ENCODE data around the gene TGM3. TPM values are rescaled to one million over a fixed set of nuclear protein-coding genes. Genes with fewer than 3 reads are reported as not detected.

Gene TGM3
- total RNA-seq, 1 experiment from 2014 or later, result not detected

DNA sequence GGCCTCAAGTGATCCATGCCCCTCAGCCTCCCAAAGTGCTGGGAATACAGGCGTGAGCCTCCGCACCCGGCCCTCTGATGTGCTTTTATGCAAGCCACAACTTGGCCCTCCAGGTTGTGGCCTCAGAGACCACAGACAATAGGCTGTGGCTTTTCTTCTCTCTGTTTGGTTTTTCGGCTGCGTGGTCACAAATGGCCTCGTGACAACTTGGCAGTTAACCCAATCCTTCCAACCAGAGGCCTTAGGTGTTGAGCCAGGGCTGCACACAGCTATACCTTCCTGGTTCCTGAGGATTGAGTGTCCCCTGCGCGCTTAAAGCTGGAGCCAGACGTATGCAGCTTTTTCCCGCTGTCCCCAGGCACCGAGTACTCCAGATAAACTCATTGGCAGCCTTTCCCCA, 6.3 kb upstream of the TGM3 start:
- DNase-seq, result no peak
- H3K79me2 ChIP-seq (ENCODE audit: low read length), result no peaks in the 10 kb centered on the region
- no peak overlapping the region for H3K4me2 ChIP-seq (ENCODE audit: low read depth, low read length, poor library complexity, severe bottlenecking)
- no peak overlapping the region for H3K9ac ChIP-seq (ENCODE audit: low read length)
- H3K4me1 ChIP-seq (ENCODE audit: low read length), result peaks cover 9% of the 10 kb centered on the region
- no peak overlapping the region for H3K27ac ChIP-seq (ENCODE audit: low read length)
- H3K9me2 ChIP-seq (replicated peaks; ENCODE audit: insufficient read depth, low read length), result no peaks in the 10 kb centered on the region
- no peaks in the 10 kb centered on the region for H3K27me3 ChIP-seq (ENCODE audit: low read length)
- no peaks in the 10 kb centered on the region for H4K20me1 ChIP-seq (ENCODE audit: insufficient read depth, low read depth, low read length)
- no peak overlapping the region for H3K4me3 ChIP-seq (ENCODE audit: low read length)
- no peak overlapping the region for H2AFZ ChIP-seq (ENCODE audit: low read length)
- no peaks in the 10 kb centered on the region for H3K36me3 ChIP-seq (ENCODE audit: insufficient read depth, low read length)
- H3K9me3 ChIP-seq (ENCODE audit: low read length), result no peaks in the 10 kb centered on the region

DNA sequence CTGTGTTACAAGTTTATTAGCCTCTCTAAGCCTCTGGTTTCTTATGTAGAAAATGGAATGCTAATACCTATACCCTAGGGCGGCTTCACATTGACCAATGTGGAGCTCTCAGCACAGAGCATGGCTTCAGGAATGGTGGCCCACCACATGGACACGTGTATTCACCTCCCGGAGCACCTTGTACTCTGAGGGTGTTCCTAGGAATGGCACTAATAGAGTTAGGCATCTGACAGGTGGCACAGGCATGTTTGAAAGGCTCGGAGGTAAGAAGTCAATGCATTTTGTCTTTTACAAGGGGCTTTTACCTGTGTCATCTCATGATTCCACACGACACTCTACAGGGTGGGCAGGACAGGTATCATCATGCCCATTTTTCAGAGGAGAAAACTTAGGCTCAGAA, 5.3 kb upstream of the TGM3 start:
- Histone ChIP-seq H2AFZ (ENCODE audit: low read length) (no peak overlapping the region), H3K4me3 (ENCODE audit: low read length) (no peak overlapping the region), H4K20me1 (ENCODE audit: insufficient read depth, low read depth, low read length) (no peaks in the 10 kb centered on the region), H3K36me3 (ENCODE audit: insufficient read depth, low read length) (no peaks in the 10 kb centered on the region), H3K9me2 (replicated peaks; ENCODE audit: insufficient read depth, low read length) (no peaks in the 10 kb centered on the region), H3K27ac (ENCODE audit: low read length) (no peak overlapping the region), H3K9me3 (ENCODE audit: low read length) (no peaks in the 10 kb centered on the region), H3K4me2 (ENCODE audit: low read depth, low read length, poor library complexity, severe bottlenecking) (no peak overlapping the region), H3K27me3 (ENCODE audit: low read length) (no peaks in the 10 kb centered on the region), H3K79me2 (ENCODE audit: low read length) (no peaks in the 10 kb centered on the region), H3K4me1 (ENCODE audit: low read length) (peaks cover 9% of the 10 kb centered on the region), H3K9ac (ENCODE audit: low read length) (no peak overlapping the region)
- no peak for DNase-seq

DNA sequence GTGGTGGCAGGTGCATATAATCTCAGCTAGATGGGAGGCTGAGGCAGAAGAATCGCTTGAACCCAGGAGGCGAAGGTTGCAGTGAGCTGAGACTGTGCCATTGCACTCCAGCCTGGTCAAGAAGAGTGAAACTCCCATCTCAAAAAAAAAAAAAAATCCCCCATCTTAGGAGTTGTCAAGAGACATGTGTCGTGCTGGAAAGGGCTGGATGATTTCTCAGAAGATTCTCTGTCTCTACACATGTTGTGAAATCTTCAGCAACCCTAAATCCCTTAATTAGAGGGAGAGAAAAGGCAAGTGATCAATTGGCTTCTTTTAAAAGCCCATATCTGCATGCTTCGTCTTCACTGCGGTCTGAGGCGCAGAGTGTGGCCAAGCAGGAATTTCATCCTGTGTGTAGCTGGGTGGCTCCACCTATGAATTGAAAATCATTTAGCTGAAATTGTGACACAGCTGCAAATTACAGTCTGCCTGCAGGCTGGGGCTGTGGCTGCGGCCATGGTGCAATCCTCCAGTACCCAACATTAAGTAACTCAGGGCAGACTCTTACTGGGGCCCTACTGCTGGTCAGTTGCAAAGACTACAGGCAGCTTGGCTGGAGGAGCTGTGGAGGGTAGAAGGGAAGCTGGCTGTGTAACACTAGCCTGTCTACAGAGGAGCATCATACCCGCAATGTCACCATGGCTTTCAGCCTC, 3.2 kb upstream of the TGM3 start:
- no peaks in the 10 kb centered on the region for H3K9me2 ChIP-seq (replicated peaks; ENCODE audit: insufficient read depth, low read length)
- no peak overlapping the region for H2AFZ ChIP-seq (ENCODE audit: low read length)
- DNase-seq, result no peak
- H3K36me3 ChIP-seq (ENCODE audit: insufficient read depth, low read length), result no peaks in the 10 kb centered on the region
- H3K27ac ChIP-seq (ENCODE audit: low read length), result no peak overlapping the region
- no peak overlapping the region for H3K4me2 ChIP-seq (ENCODE audit: low read depth, low read length, poor library complexity, severe bottlenecking)
- peaks cover 9% of the 10 kb centered on the region for H3K4me1 ChIP-seq (ENCODE audit: low read length)
- H3K27me3 ChIP-seq (ENCODE audit: low read length), result no peaks in the 10 kb centered on the region
- H3K4me3 ChIP-seq (ENCODE audit: low read length), result no peak overlapping the region
- no peaks in the 10 kb centered on the region for H4K20me1 ChIP-seq (ENCODE audit: insufficient read depth, low read depth, low read length)
- no peak overlapping the region for H3K9ac ChIP-seq (ENCODE audit: low read length)
- H3K9me3 ChIP-seq (ENCODE audit: low read length), result no peaks in the 10 kb centered on the region
- no peaks in the 10 kb centered on the region for H3K79me2 ChIP-seq (ENCODE audit: low read length)

DNA sequence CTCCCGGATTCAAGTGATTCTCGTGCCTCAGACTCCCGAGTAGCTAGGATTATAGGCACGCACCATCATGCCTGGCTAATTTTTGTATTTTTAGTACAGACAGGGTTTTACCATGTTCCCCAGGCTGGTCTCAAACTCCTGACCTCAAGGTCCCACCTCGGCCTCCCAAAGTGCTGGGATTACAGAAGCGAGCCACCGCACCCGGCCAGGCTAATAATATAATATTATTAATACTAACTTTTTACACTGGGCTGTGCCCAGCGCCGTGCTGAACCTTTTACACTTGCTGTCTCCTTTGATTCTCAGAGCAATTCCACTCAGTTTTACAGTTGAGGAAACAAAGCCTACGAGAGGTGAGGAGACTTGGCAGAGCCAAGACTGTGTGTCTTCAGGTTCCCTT, 2.3 kb upstream of the TGM3 start:
- H3K9ac ChIP-seq (ENCODE audit: low read length), result no peak overlapping the region
- H3K9me2 ChIP-seq (replicated peaks; ENCODE audit: insufficient read depth, low read length), result no peaks in the 10 kb centered on the region
- no peak overlapping the region for H3K4me2 ChIP-seq (ENCODE audit: low read depth, low read length, poor library complexity, severe bottlenecking)
- no peaks in the 10 kb centered on the region for H3K36me3 ChIP-seq (ENCODE audit: insufficient read depth, low read length)
- H3K27me3 ChIP-seq (ENCODE audit: low read length), result no peaks in the 10 kb centered on the region
- H3K79me2 ChIP-seq (ENCODE audit: low read length), result no peaks in the 10 kb centered on the region
- H3K9me3 ChIP-seq (ENCODE audit: low read length), result no peaks in the 10 kb centered on the region
- H3K4me1 ChIP-seq (ENCODE audit: low read length), result peaks cover 9% of the 10 kb centered on the region
- H3K27ac ChIP-seq (ENCODE audit: low read length), result no peak overlapping the region
- no peak overlapping the region for H3K4me3 ChIP-seq (ENCODE audit: low read length)
- no peaks in the 10 kb centered on the region for H4K20me1 ChIP-seq (ENCODE audit: insufficient read depth, low read depth, low read length)
- no peak overlapping the region for H2AFZ ChIP-seq (ENCODE audit: low read length)
- DNase-seq, result no peak

DNA sequence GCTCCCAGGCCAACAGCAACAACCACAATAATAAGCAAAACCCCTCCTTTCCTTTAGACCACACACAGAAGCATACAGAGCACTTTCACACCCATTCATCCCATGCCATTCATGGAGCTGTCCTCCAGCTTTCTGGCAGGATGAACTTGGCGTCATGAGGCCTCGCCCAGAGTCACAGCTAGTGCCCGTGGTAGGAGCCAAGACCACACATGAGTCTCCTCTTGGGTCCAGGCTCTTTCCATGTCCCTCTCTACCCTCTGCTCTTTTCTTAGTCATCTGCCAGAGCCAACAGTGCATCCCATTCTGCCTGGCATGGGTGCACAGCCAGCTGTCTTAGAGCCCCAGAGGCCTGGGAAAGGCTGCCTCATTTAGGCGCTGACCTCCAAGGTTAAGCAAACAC, 1.8 kb upstream of the TGM3 start:
- DNase-seq, result no peak
- H3K27me3 ChIP-seq (ENCODE audit: low read length), result no peaks in the 10 kb centered on the region
- H3K4me1 ChIP-seq (ENCODE audit: low read length), result peaks cover 7% of the 10 kb centered on the region
- no peak overlapping the region for H3K4me3 ChIP-seq (ENCODE audit: low read length)
- no peaks in the 10 kb centered on the region for H3K9me2 ChIP-seq (replicated peaks; ENCODE audit: insufficient read depth, low read length)
- H2AFZ ChIP-seq (ENCODE audit: low read length), result no peak overlapping the region
- H3K9me3 ChIP-seq (ENCODE audit: low read length), result no peaks in the 10 kb centered on the region
- H3K27ac ChIP-seq (ENCODE audit: low read length), result no peak overlapping the region
- H3K9ac ChIP-seq (ENCODE audit: low read length), result no peak overlapping the region
- no peaks in the 10 kb centered on the region for H4K20me1 ChIP-seq (ENCODE audit: insufficient read depth, low read depth, low read length)
- H3K79me2 ChIP-seq (ENCODE audit: low read length), result no peaks in the 10 kb centered on the region
- no peaks in the 10 kb centered on the region for H3K36me3 ChIP-seq (ENCODE audit: insufficient read depth, low read length)
- no peak overlapping the region for H3K4me2 ChIP-seq (ENCODE audit: low read depth, low read length, poor library complexity, severe bottlenecking)

DNA sequence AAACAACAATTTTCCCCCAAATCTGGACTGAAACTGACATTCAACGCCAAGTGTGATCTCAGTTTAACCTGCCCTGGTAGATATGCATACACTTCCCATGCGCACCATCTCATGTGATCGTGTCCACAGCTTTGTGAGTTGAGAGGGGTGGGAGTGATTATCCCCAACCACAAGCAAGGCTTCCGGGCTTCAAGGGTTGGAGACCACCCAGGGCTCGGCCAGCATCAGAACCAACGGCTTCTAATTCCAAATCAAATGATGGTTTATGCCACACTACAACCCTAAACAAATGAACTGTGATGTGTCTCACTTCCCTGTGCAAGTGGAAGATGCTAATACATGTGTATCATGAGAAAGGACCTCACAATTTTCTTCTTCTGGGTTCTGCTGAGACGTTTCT, 515 bp upstream of the TGM3 start:
- H3K36me3 ChIP-seq (ENCODE audit: insufficient read depth, low read length), result no peaks in the 10 kb centered on the region
- H3K27ac ChIP-seq (ENCODE audit: low read length), result no peak overlapping the region
- H4K20me1 ChIP-seq (ENCODE audit: insufficient read depth, low read depth, low read length), result no peaks in the 10 kb centered on the region
- no peaks in the 10 kb centered on the region for H3K27me3 ChIP-seq (ENCODE audit: low read length)
- H3K4me1 ChIP-seq (ENCODE audit: low read length), result no peaks in the 10 kb centered on the region
- H3K9ac ChIP-seq (ENCODE audit: low read length), result no peak overlapping the region
- H3K9me2 ChIP-seq (replicated peaks; ENCODE audit: insufficient read depth, low read length), result no peaks in the 10 kb centered on the region
- no peaks in the 10 kb centered on the region for H3K9me3 ChIP-seq (ENCODE audit: low read length)
- DNase-seq, result no peak
- H2AFZ ChIP-seq (ENCODE audit: low read length), result no peak overlapping the region
- H3K4me2 ChIP-seq (ENCODE audit: low read depth, low read length, poor library complexity, severe bottlenecking), result no peak overlapping the region
- no peaks in the 10 kb centered on the region for H3K79me2 ChIP-seq (ENCODE audit: low read length)
- no peak overlapping the region for H3K4me3 ChIP-seq (ENCODE audit: low read length)

DNA sequence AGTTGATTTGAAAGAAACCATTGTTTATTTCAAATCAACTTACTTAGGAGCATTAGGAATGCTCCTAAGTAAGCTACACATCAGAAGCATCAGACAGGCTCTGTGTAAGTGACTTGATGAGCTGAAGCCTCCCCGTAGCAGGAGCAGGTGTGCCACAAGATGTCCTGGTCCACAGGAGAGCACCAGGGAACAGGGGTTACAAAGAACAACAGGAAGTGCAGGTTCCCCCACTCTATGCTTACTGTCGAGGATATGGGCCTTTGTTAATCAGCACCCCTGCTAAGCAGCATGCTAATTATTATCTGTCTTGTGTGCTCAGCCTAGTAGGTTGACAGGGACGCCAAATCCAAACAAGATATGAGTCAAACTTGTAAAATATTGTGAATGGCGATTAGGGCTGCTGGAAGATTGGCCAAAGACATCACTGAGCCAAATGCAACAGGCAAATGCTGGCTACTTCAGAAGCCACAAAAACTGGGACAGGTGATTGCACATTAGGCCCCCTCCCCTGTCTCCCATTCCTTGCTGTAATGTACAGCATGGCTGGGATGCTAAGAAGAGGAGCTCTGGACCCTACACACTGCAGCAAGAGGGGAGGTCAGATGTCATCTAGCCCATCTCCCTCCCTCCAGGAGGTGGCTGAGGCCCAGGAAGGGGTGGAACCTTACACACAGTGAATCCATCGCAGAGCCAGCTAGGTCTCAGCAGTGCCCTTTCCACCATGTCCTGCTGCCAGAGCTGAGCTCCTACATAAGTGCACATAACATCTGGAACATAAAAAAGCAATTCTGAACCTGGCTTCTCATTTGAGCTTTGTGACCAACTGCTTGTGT, 939 bp downstream of the TGM3 start:
- no peak overlapping the region for H3K9ac ChIP-seq (ENCODE audit: low read length)
- no peak overlapping the region for H3K27ac ChIP-seq (ENCODE audit: low read length)
- no peaks in the 10 kb centered on the region for H3K36me3 ChIP-seq (ENCODE audit: insufficient read depth, low read length)
- H3K4me1 ChIP-seq (ENCODE audit: low read length), result peaks cover 9% of the 10 kb centered on the region
- no peaks in the 10 kb centered on the region for H3K79me2 ChIP-seq (ENCODE audit: low read length)
- no peak overlapping the region for H2AFZ ChIP-seq (ENCODE audit: low read length)
- DNase-seq, result no peak
- H4K20me1 ChIP-seq (ENCODE audit: insufficient read depth, low read depth, low read length), result no peaks in the 10 kb centered on the region
- H3K9me3 ChIP-seq (ENCODE audit: low read length), result no peaks in the 10 kb centered on the region
- no peaks in the 10 kb centered on the region for H3K27me3 ChIP-seq (ENCODE audit: low read length)
- H3K4me3 ChIP-seq (ENCODE audit: low read length), result no peak overlapping the region
- no peak overlapping the region for H3K4me2 ChIP-seq (ENCODE audit: low read depth, low read length, poor library complexity, severe bottlenecking)
- H3K9me2 ChIP-seq (replicated peaks; ENCODE audit: insufficient read depth, low read length), result no peaks in the 10 kb centered on the region

DNA sequence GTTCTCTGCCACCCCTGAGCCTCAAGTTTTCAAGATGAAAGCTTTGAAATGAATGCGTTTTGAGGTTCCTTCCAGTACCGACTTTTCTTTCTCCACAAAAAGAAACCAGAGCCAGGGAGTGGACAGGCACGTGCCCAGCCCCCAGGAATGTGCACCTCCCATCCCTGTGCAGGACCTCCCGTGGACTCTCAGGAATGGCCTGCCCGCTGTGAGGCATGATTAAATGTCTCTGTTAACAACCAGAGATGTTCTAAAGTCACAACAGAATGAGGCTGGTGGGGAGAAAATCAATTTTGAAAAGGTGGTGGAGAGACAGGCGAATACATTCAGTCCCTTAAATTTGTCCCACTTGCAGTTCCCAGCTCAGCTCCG, 1.5 kb downstream of the TGM3 start:
- no peaks in the 10 kb centered on the region for H3K9me3 ChIP-seq (ENCODE audit: low read length)
- H3K9ac ChIP-seq (ENCODE audit: low read length), result no peak overlapping the region
- no peak overlapping the region for H3K27ac ChIP-seq (ENCODE audit: low read length)
- H3K36me3 ChIP-seq (ENCODE audit: insufficient read depth, low read length), result no peaks in the 10 kb centered on the region
- no peak overlapping the region for H3K4me2 ChIP-seq (ENCODE audit: low read depth, low read length, poor library complexity, severe bottlenecking)
- no peak for DNase-seq
- peaks cover 9% of the 10 kb centered on the region for H3K4me1 ChIP-seq (ENCODE audit: low read length)
- H2AFZ ChIP-seq (ENCODE audit: low read length), result no peak overlapping the region
- no peak overlapping the region for H3K4me3 ChIP-seq (ENCODE audit: low read length)
- H3K27me3 ChIP-seq (ENCODE audit: low read length), result no peaks in the 10 kb centered on the region
- no peaks in the 10 kb centered on the region for H3K9me2 ChIP-seq (replicated peaks; ENCODE audit: insufficient read depth, low read length)
- H4K20me1 ChIP-seq (ENCODE audit: insufficient read depth, low read depth, low read length), result no peaks in the 10 kb centered on the region
- H3K79me2 ChIP-seq (ENCODE audit: low read length), result no peaks in the 10 kb centered on the region

All from Karpas-422 (cell line).